GM18505 (cell line): ENCODE results near the gene TSC22D2.

ENCODE experiments used
- ATAC-seq: cut with Tn5 transposase; IDR thresholded peaks from one replicate; pipeline ENCODE4 v1.9.1; 2021; ENCODE audit not compliant: unreplicated experiment
- POLR2A ChIP-seq: IDR thresholded peaks from 4 replicates; pipeline ENCODE4 v1.6.1; 2011; ENCODE audit warnings: borderline replicate concordance; ENCODE audit not compliant: insufficient read depth, insufficient read length; ENCODE audit errors: extremely low read depth

Gene TSC22D2

GRCh38 chr3:150408221-150409124 is at the start of gene TSC22D2:
TSS of gene TSC22D2 (plus strand) at chr3:150408298. CDS start at chr3:150409351, 1,053 bp downstream.
- peak; percentile 90 for TF ChIP-seq POLR2A
- ATAC-seq, result peak; percentile 63

- ATAC-seq, result no peak
- no peak for TF ChIP-seq POLR2A
Measured at GRCh38 chr3:150359381-150359780, 48.7 kb upstream of the TSC22D2 start.

- no peak for TF ChIP-seq POLR2A
- ATAC-seq, result no peak
Measured at GRCh38 chr3:150360966-150361365, 47.1 kb upstream of the TSC22D2 start.

- ATAC-seq, result no peak
- TF ChIP-seq POLR2A, result no peak
Measured at GRCh38 chr3:150362515-150363302, 45.4 kb upstream of the TSC22D2 start.

GRCh38 chr3:150363420-150363819 is 44.7 kb upstream of the TSC22D2 start:
- no peak for TF ChIP-seq POLR2A
- ATAC-seq, result no peak

- TF ChIP-seq POLR2A, result no peak
- peak; percentile 68 for ATAC-seq
Measured at GRCh38 chr3:150365132-150365604, 42.9 kb upstream of the TSC22D2 start.

GRCh38 chr3:150367757-150368156 is 40.3 kb upstream of the TSC22D2 start:
- no peak for ATAC-seq
- no peak for TF ChIP-seq POLR2A

GRCh38 chr3:150370122-150370602 is 37.9 kb upstream of the TSC22D2 start:
- no peak for TF ChIP-seq POLR2A
- ATAC-seq, result no peak

- ATAC-seq, result no peak
- no peak for TF ChIP-seq POLR2A
Measured at GRCh38 chr3:150370999-150371398, 37.1 kb upstream of the TSC22D2 start.

GRCh38 chr3:150371741-150372254 is 36.3 kb upstream of the TSC22D2 start:
- ATAC-seq, result no peak
- no peak for TF ChIP-seq POLR2A

GRCh38 chr3:150372320-150372719 is 35.8 kb upstream of the TSC22D2 start:
- ATAC-seq, result no peak

GRCh38 chr3:150372722-150373121 is 35.4 kb upstream of the TSC22D2 start:
- no peak for ATAC-seq
- no peak for TF ChIP-seq POLR2A

More at GRCh38 chr3:150372320-150372719, 35.8 kb upstream of the TSC22D2 start:
- no peak for TF ChIP-seq POLR2A

GRCh38 chr3:150373234-150373875 is 34.7 kb upstream of the TSC22D2 start:
- ATAC-seq, result no peak
- no peak for TF ChIP-seq POLR2A

- no peak for TF ChIP-seq POLR2A
- ATAC-seq, result no peak
Measured at GRCh38 chr3:150374975-150375374, 33.1 kb upstream of the TSC22D2 start.
